COLO829 (cell line): ENCODE measurements around the gene GASK1B.

Source experiments
- DNase-seq: peaks from one replicate; pipeline ENCODE4 v3.0.0; 2012; ENCODE audit warnings: low spot score

The GASK1B gene

GRCh38 chr4:158146736-158147135 is 26.1 kb downstream of the GASK1B start:
- peak; percentile 82 for DNase-seq

GRCh38 chr4:158139086-158139485 is 33.7 kb downstream of the GASK1B start:
- no peak for DNase-seq

GRCh38 chr4:158134222-158134621 is 38.6 kb downstream of the GASK1B start:
- DNase-seq, result no peak

GRCh38 chr4:158133551-158133950 is 39.3 kb downstream of the GASK1B start:
- DNase-seq, result no peak

- no peak for DNase-seq
These were observed 41.8 kb downstream of the GASK1B start for GRCh38 chr4:158131027-158131426.

- DNase-seq, result no peak
These were observed 42.6 kb downstream of the GASK1B start for GRCh38 chr4:158130204-158130603.

- DNase-seq, result no peak
These were observed 43.1 kb downstream of the GASK1B start for GRCh38 chr4:158129694-158130093.

GRCh38 chr4:158128540-158128939 is 44.3 kb downstream of the GASK1B start:
- no peak for DNase-seq

GRCh38 chr4:158125310-158125709 is 47.5 kb downstream of the GASK1B start:
- no peak for DNase-seq
